H9 (cell line): ENCODE data around the gene CCDC127. TPM values are rescaled to one million over a fixed set of nuclear protein-coding genes. Genes with fewer than 3 reads are reported as not detected.

Experiments
- DNase-seq: peaks from one replicate; pipeline ENCODE4 v3.0.0-alpha.2; 2017
- H2AFZ ChIP-seq: one replicate; pipeline ENCODE4 v1.6.1; 2013; ENCODE audit warnings: mild to moderate bottlenecking, low read length, control low read depth, moderate library complexity
- H2AK5ac ChIP-seq: 2 replicates; pipeline ENCODE4 v1.6.1; 2013; ENCODE audit warnings: low read length, control low read depth, mixed read lengths; ENCODE audit not compliant: insufficient read length
- H2BK120ac ChIP-seq: one replicate; pipeline ENCODE4 v1.6.1; 2013; ENCODE audit warnings: low read depth, mild to moderate bottlenecking, low read length, control low read depth, inconsistent platforms; ENCODE audit not compliant: poor library complexity, severe bottlenecking
- H2BK12ac ChIP-seq: 2 replicates; pipeline ENCODE4 v1.6.1; 2013; ENCODE audit warnings: low read length, control low read depth, mixed read lengths, low read depth; ENCODE audit not compliant: insufficient read length
- H2BK15ac ChIP-seq: 2 replicates; pipeline ENCODE4 v1.6.1; 2013; ENCODE audit warnings: low read depth, low read length, control low read depth
- H2BK20ac ChIP-seq: one replicate; pipeline ENCODE4 v1.6.1; 2013; ENCODE audit warnings: low read depth, mild to moderate bottlenecking, low read length, control low read depth, inconsistent platforms; ENCODE audit not compliant: poor library complexity, severe bottlenecking
- H2BK5ac ChIP-seq: 2 replicates; pipeline ENCODE4 v1.6.1; 2013; ENCODE audit warnings: low read length, control low read depth, mixed read lengths; ENCODE audit not compliant: insufficient read length
- H3K14ac ChIP-seq: 2 replicates; pipeline ENCODE4 v1.6.1; 2013; ENCODE audit warnings: low read length, control low read depth; ENCODE audit not compliant: insufficient read depth
- H3K18ac ChIP-seq: 2 replicates; pipeline ENCODE4 v1.6.1; 2013; ENCODE audit warnings: low read depth, mild to moderate bottlenecking, mixed read lengths, low read length, control low read depth; ENCODE audit not compliant: insufficient read length
- H3K23ac ChIP-seq: 2 replicates; pipeline ENCODE4 v1.6.1; 2013; ENCODE audit warnings: low read length, control low read depth, mixed read lengths, low read depth; ENCODE audit not compliant: insufficient read length
- H3K23me2 ChIP-seq: 2 replicates; pipeline ENCODE4 v1.6.1; 2013; ENCODE audit warnings: low read depth, mild to moderate bottlenecking, mixed read lengths, low read length, control low read depth; ENCODE audit not compliant: insufficient read length, poor library complexity, severe bottlenecking
- H3K27ac ChIP-seq: 2 replicates; pipeline ENCODE4 v1.5.1; 2013; ENCODE audit warnings: low read length, control low read depth, mixed read lengths, low read depth; ENCODE audit not compliant: insufficient read length
- H3K27me3 ChIP-seq: 2 replicates; pipeline ENCODE4 v1.6.1; 2013; ENCODE audit warnings: low read length, control low read depth, inconsistent platforms; ENCODE audit not compliant: insufficient read depth
- H3K4ac ChIP-seq: 2 replicates; pipeline ENCODE4 v1.6.1; 2013; ENCODE audit warnings: low read depth, mild to moderate bottlenecking, control low read depth, inconsistent platforms, low read length, moderate library complexity
- H3K4me1 ChIP-seq: 2 replicates; pipeline ENCODE4 v1.6.1; 2013; ENCODE audit warnings: low read length, control low read depth, inconsistent platforms; ENCODE audit not compliant: insufficient read depth
- H3K4me2 ChIP-seq: 2 replicates; pipeline ENCODE4 v1.6.1; 2013; ENCODE audit warnings: low read length, control low read depth, mixed read lengths; ENCODE audit not compliant: insufficient read length, insufficient read depth
- H3K56ac ChIP-seq: 2 replicates; pipeline ENCODE4 v1.6.1; 2013; ENCODE audit warnings: low read depth, mild to moderate bottlenecking, mixed read lengths, low read length, control low read depth; ENCODE audit not compliant: insufficient read length
- H3K79me1 ChIP-seq: 2 replicates; pipeline ENCODE4 v1.6.1; 2013; ENCODE audit warnings: low read depth, mild to moderate bottlenecking, moderate library complexity, low read length, control low read depth, inconsistent platforms; ENCODE audit not compliant: insufficient read depth, poor library complexity, severe bottlenecking
- H3K79me2 ChIP-seq: 2 replicates; pipeline ENCODE4 v1.6.1; 2013; ENCODE audit warnings: low read length, control low read depth, inconsistent platforms; ENCODE audit not compliant: insufficient read depth
- H3K9ac ChIP-seq: 2 replicates; pipeline ENCODE4 v1.6.1; 2013; ENCODE audit warnings: low read length, control low read depth, mixed read lengths; ENCODE audit not compliant: insufficient read length; ENCODE audit errors: extremely low read depth
- H3K9me3 ChIP-seq: one replicate; pipeline ENCODE4 v1.6.1; 2013; ENCODE audit warnings: low read depth, low read length, inconsistent platforms; ENCODE audit not compliant: control insufficient read depth
- H3T11ph ChIP-seq: one replicate; pipeline ENCODE4 v1.6.1; 2013; ENCODE audit warnings: mild to moderate bottlenecking, low read length, control low read depth, inconsistent platforms
- H4K20me1 ChIP-seq: one replicate; pipeline ENCODE4 v1.6.1; 2013; ENCODE audit not compliant: control insufficient read depth, insufficient read length, insufficient read depth
- H4K5ac ChIP-seq: 2 replicates; pipeline ENCODE4 v1.6.1; 2013; ENCODE audit warnings: low read depth, mild to moderate bottlenecking, mixed read lengths, low read length, control low read depth; ENCODE audit not compliant: insufficient read length
- H4K8ac ChIP-seq: replicated peaks from 2 replicates; pipeline ENCODE4 v1.6.1; 2013; ENCODE audit warnings: low read length, control low read depth, mixed read lengths, low read depth; ENCODE audit not compliant: insufficient read length
- H4K91ac ChIP-seq: 2 replicates; pipeline ENCODE4 v1.6.1; 2013; ENCODE audit warnings: low read depth, mild to moderate bottlenecking, moderate library complexity, mixed read lengths, low read length, control low read depth; ENCODE audit not compliant: insufficient read length
- H3K27ac Mint-ChIP-seq, 3 experiments: 2 replicates in 2 of 3; 3 replicates in 1 of 3; pipeline ENCODE4 v1.8.0; 2020 to 2021; ENCODE audit warnings: mixed read lengths in 3 of 3, mild to moderate bottlenecking in 1 of 3, moderate library complexity in 1 of 3
- H3K27me3 Mint-ChIP-seq: 2 replicates; pipeline ENCODE4 v1.8.0; 2021; ENCODE audit warnings: low read depth, mild to moderate bottlenecking, moderate library complexity, mixed read lengths
- H3K36me3 Mint-ChIP-seq, 3 experiments: 2 replicates in 2 of 3; 3 replicates in 1 of 3; pipeline ENCODE4 v1.8.0; 2020 to 2021; ENCODE audit warnings: low read depth in 3 of 3, mixed read lengths in 3 of 3; ENCODE audit not compliant: insufficient read depth in 1 of 3
- H3K4me1 Mint-ChIP-seq, 2 experiments: 2 replicates each; pipeline ENCODE4 v1.8.0; 2020; ENCODE audit warnings: mixed read lengths in 2 of 2
- H3K4me3 Mint-ChIP-seq, 2 experiments: 2 replicates in 1 of 2; 3 replicates in 1 of 2; pipeline ENCODE4 v1.8.0; 2020 to 2021; ENCODE audit warnings: mild to moderate bottlenecking in 2 of 2, mixed read lengths in 2 of 2, moderate library complexity in 1 of 2
- H3K9me3 Mint-ChIP-seq, 2 experiments: 2 replicates in 1 of 2; 3 replicates in 1 of 2; pipeline ENCODE4 v1.8.0; 2020; ENCODE audit warnings: mild to moderate bottlenecking in 2 of 2, mixed read lengths in 2 of 2, moderate library complexity in 1 of 2
- CTCF ChIP-seq: fragments of 200-600 bp; sonication (generic); conservative IDR thresholded peaks from 3 replicates; pipeline ENCODE4 v1.8.0; 2021; ENCODE audit warnings: antibody characterized with exemption, mild to moderate bottlenecking
- WGBS: extraction: QIAGEN DNeasy Blood & Tissue Kit; methylation state at CpG from one replicate; pipeline ENCODE4 v1.1.7; 2013; ENCODE audit warnings: missing lambda C conversion rate, low lambda C conversion rate, mixed read lengths; ENCODE audit not compliant: insufficient read length; ENCODE audit errors: extremely low coverage; 5-methylcytosine and 5-hydroxymethylcytosine counted together
- total RNA-seq: library from RNA; stranded (reverse); gene quantifications from 2 replicates; pipeline ENCODE4 v1.2.1, GENCODE V29; 2021

Gene CCDC127
- total RNA-seq, 1 experiment from 2014 or later: 9.0 TPM

GRCh38 chr5:181566-181965 lies 36.4 kb downstream of the CCDC127 start:
- H3K79me1 ChIP-seq: no peaks in the 10 kb centered on the region
- H2AFZ ChIP-seq: no peak overlapping the region
- no peak overlapping the region for H2BK20ac ChIP-seq
- H3K56ac ChIP-seq: no peak overlapping the region
- no peaks in the 10 kb centered on the region for H3K27me3 ChIP-seq
- H3K4me2 ChIP-seq: no peak overlapping the region
- no peak for TF ChIP-seq CTCF
- no peak overlapping the region for H3K14ac ChIP-seq
- H2BK120ac ChIP-seq: no peak overlapping the region
- H3K4ac ChIP-seq: no peak overlapping the region
- no peaks in the 10 kb centered on the region; the same call in 1 of the 2 replicates for H3K27me3 Mint-ChIP-seq
- H2AK5ac ChIP-seq: no peak overlapping the region
- H3K18ac ChIP-seq: no peak overlapping the region
- H3K27ac Mint-ChIP-seq: no peak overlapping the region
- H3K4me3 Mint-ChIP-seq: no peak overlapping the region
- no CpG with 5 or more reads among the region's 22 CpGs for WGBS
- H3K9ac ChIP-seq: no peak overlapping the region
- no peak overlapping the region for H2BK5ac ChIP-seq
- H2BK12ac ChIP-seq: no peak overlapping the region
- H3K9me3 Mint-ChIP-seq: no peaks in the 10 kb centered on the region
- no peak overlapping the region for H4K91ac ChIP-seq
- no peak for DNase-seq
- H4K8ac ChIP-seq: no peak overlapping the region
- no peaks in the 10 kb centered on the region for H3K23me2 ChIP-seq
- H3K36me3 Mint-ChIP-seq: peaks cover 8 to 54% (median 53%) of the 10 kb centered on the region in 3 experiments
- H3K9me3 ChIP-seq: no peaks in the 10 kb centered on the region
- no peak overlapping the region for H3K23ac ChIP-seq
- no peak overlapping the region for H2BK15ac ChIP-seq
- peaks cover 7 to 9% of the 10 kb centered on the region in 2 experiments for H3K4me1 Mint-ChIP-seq
- no peaks in the 10 kb centered on the region for H3K79me2 ChIP-seq
- H4K5ac ChIP-seq: no peak overlapping the region
- no peaks in the 10 kb centered on the region; the same call in 1 of the 2 replicates for H3K4me1 ChIP-seq
- H4K20me1 ChIP-seq: no peaks in the 10 kb centered on the region
- no peak overlapping the region for H3T11ph ChIP-seq
- H3K27ac ChIP-seq: no peak overlapping the region
